Left lung (tissue), 10 donors: ENCODE results near the gene HTR3B. TPM values are rescaled to one million over a fixed set of nuclear protein-coding genes. Genes with fewer than 3 reads are reported as not detected.
"Not testable (repeated sequence)": the region's sequence is repeated elsewhere in the genome, so short reads cannot be mapped to it uniquely, and the experiment has no call there.

ENCODE experiments used
- ATAC-seq: fragments of 200-7000 bp; cut with Tn5 transposase; one replicate; pipeline ENCODE4 v1.9.1; 2020; ENCODE audit warnings: moderate library complexity
- DNase-seq, 4 donors: peaks; one replicate each; pipeline ENCODE4 v3.0.0-alpha.2; 2013 to 2020
- H3K27ac ChIP-seq, 2 donors: fragments of 200-600 bp; sonication (generic) in 1 of 2; one replicate each; pipeline versions ENCODE4 v1.5.0 to v1.8.0; 2020 to 2021
- H3K27me3 ChIP-seq, 2 donors: fragments of 200-600 bp; sonication (generic) in 1 of 2; one replicate each; pipeline versions ENCODE4 v1.5.0 to v1.8.0; 2020 to 2021
- H3K36me3 ChIP-seq, 2 donors: fragments of 200-600 bp; sonication (generic) in 1 of 2; one replicate each; pipeline versions ENCODE4 v1.5.0 to v1.8.0; 2020 to 2021
- H3K4me1 ChIP-seq, 2 donors: fragments of 200-600 bp; one replicate each; pipeline ENCODE4 v1.8.0; 2021
- H3K4me3 ChIP-seq, 2 donors: fragments of 200-600 bp; sonication (generic) in 1 of 2; one replicate each; pipeline versions ENCODE4 v1.5.0 to v1.8.0; 2020 to 2021; ENCODE audit warnings: mild to moderate bottlenecking in 1 of 2
- H3K9me3 ChIP-seq, 2 donors: fragments of 200-600 bp; sonication (generic) in 1 of 2; one replicate each; pipeline versions ENCODE4 v1.5.0 to v1.8.0; 2020 to 2021
- CTCF ChIP-seq, 2 donors: fragments of 200-600 bp; sonication (generic) in 1 of 2; IDR thresholded peaks; one replicate each; pipeline versions ENCODE4 v1.5.0 to v1.8.0; 2021; ENCODE audit warnings: antibody characterized with exemption in 2 of 2
- intact Hi-C, 2 donors: fragments of 100-400 bp; cut with DNase I; formaldehyde crosslinking; loops; one replicate each; pipeline versions ENCODE4 v1.11.2 to v1.14.2; 2022
- polyA plus RNA-seq, 6 donors: library from polyadenylated mRNA; unstranded; fragments of 120-200 nt; gene quantifications; one replicate each; pipeline ENCODE4 v1.2.1, GENCODE V29; 2013; ENCODE audit not compliant: insufficient read length in 6 of 6
- total RNA-seq, 2 donors: library from RNA; stranded (reverse); fragmentation: NEBNext Ultra II Directional; extraction: Animal tissue kit (Norgen Biotek cat#: 25700); gene quantifications; one replicate each; pipeline ENCODE4 v1.2.1, GENCODE V29; 2021
- donor health status: DM: no; HTN: yes; CAD: no.
- donor health status: DM: no; HTN: no; CAD: no.

HTR3B gene
- total and polyA plus RNA-seq, 8 donors: 0.10 to 0.21 (median 0.15) TPM; not detected in 2

DNA sequence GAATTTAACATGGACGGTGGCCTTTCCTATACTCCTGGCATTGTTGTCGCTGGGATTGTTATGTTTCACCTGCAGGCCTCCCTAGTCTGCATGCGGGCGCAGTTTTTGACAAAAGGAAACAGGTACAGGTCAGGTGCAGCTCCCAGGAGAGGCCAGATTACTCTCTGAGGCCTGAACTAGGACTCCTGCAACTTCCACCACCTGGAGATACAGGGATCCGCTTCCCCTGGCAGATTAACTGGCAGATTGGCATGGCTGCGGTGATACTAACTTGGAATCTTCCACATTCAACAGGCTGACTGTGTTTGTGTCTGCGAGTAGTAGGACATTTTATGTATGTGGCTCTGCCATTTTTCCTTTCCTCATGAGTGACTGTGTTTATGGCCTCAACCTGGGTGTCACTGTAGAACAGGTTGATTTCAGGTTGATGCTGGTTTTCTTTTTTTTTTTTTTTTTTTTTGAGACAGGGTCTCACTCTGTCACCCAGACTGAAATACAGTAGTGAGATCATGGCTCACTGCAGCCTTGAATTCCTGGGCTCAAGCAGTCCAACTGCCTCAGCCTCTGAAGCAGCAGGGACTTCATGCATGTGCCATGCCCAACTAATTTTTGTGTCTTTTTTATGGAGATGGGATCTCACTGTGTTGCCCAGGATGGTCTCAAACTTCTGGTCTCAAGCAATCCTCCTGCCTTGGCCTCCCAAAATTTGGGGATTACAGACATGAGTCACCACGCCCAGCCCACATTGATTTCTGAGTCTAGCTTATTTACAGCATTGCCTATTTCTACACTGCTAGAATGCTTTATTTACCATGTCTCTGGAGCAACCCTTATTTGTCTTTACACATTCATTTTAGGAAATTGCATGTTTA lies 27.6 kb upstream of the HTR3B start:
- DNase-seq: no peak
- TF ChIP-seq CTCF (IDR thresholded peaks at IDR 0.05): no peak
- no peak for ATAC-seq
- Histone ChIP-seq H3K27ac (no peak overlapping the region), H3K27me3 (no peaks in the 10 kb centered on the region), H3K4me1 (peaks cover 11 to 26% of the 10 kb centered on the region in 2 donors), H3K36me3 (no peaks in the 10 kb centered on the region), H3K9me3 (no peaks in the 10 kb centered on the region), H3K4me3 (no peak overlapping the region)
- intact Hi-C loops: no loop called here

DNA sequence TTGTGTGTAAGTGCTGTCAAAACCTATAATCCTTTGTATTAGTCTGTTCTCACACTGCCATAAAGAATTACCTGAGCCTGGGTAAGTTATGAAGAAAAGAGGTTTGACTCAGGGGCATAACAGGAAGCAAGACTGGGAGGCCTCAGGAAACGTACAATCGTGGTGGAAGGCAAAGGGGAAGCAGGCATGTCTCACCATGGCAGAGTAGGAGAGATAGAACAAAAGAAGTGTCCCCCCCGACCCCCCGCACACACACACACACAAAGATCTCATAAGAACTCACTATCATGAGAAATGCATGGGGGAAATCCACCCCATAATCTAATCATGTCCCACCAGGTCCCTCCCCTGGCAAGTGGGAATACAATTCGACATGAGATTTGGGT lies 26.9 kb upstream of the HTR3B start:
- no peak for TF ChIP-seq CTCF (IDR thresholded peaks at IDR 0.05)
- ATAC-seq: no peak
- intact Hi-C loops: no loop called here

GRCh38 chr11:113879446-113879845 lies 25.1 kb upstream of the HTR3B start:
- H3K27me3 ChIP-seq, ATAC-seq, H3K27ac ChIP-seq, intact Hi-C loops, H3K9me3 ChIP-seq, DNase-seq, H3K4me3 ChIP-seq, H3K36me3 ChIP-seq, H3K4me1 ChIP-seq: not testable (repeated sequence)

More for the DNA sequence above, 26.9 kb upstream of the HTR3B start:
- H3K27ac ChIP-seq: no peak overlapping the region
- no peaks in the 10 kb centered on the region for H3K27me3 ChIP-seq
- H3K4me3 ChIP-seq: no peak overlapping the region
- H3K36me3 ChIP-seq: no peaks in the 10 kb centered on the region
- no peak for DNase-seq
- H3K9me3 ChIP-seq: no peaks in the 10 kb centered on the region
- H3K4me1 ChIP-seq: peaks cover 11 to 26% of the 10 kb centered on the region in 2 donors

DNA sequence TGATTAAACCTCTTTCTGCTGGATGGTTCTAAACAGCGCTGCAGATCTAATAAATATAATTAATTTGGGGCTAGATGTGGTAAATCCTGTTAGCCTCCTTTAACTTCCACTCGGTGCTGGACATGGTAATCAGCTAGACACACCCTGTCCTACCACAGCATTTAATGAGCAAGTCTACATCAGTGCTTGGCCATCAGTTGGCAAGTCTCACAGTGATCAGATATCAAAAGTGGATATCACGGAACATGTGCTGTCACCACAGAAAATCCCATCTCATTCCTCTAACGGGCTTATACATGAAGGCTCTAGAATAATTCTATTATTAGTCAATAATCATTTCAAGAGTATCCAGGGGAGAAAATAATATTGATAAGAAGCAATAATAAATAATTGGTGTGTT lies 23.6 kb upstream of the HTR3B start:
- ATAC-seq (no peak), DNase-seq (no peak)
- intact Hi-C loops: no loop called here
- no peaks in the 10 kb centered on the region for H3K36me3 ChIP-seq
- H3K4me3 ChIP-seq: no peak overlapping the region
- TF ChIP-seq CTCF (IDR thresholded peaks at IDR 0.05): no peak
- no peaks in the 10 kb centered on the region for H3K27me3 ChIP-seq
- no peak overlapping the region for H3K27ac ChIP-seq
- H3K4me1 ChIP-seq: peaks cover 0 to 5% of the 10 kb centered on the region in 2 donors
- H3K9me3 ChIP-seq: no peaks in the 10 kb centered on the region

GRCh38 chr11:113881856-113882255 lies 22.7 kb upstream of the HTR3B start:
- intact Hi-C loops: no loop called here
- peaks cover 0 to 5% of the 10 kb centered on the region in 2 donors for H3K4me1 ChIP-seq
- no peaks in the 10 kb centered on the region for H3K9me3 ChIP-seq
- ATAC-seq: no peak
- no peaks in the 10 kb centered on the region for H3K36me3 ChIP-seq
- no peaks in the 10 kb centered on the region for H3K27me3 ChIP-seq
- DNase-seq: no peak
- TF ChIP-seq CTCF (IDR thresholded peaks at IDR 0.05): no peak
- no peak overlapping the region for H3K27ac ChIP-seq
- H3K4me3 ChIP-seq: no peak overlapping the region
